DOHH2 (cell line): ENCODE data around the gene ST14.

Source experiments
- H3F3A ChIP-seq: fragments of 200-600 bp; sonication (generic), shearing (Covaris generic); 2 replicates; pipeline ENCODE4 v1.6.0; 2016; ENCODE audit warnings: antibody characterized with exemption, mild to moderate bottlenecking; ENCODE audit not compliant: control insufficient read depth, insufficient read depth
- H3K27ac ChIP-seq: fragments of 200-600 bp; sonication (generic); 2 replicates; pipeline ENCODE4 v1.5.1; 2014; ENCODE audit warnings: low read depth, mild to moderate bottlenecking, low read length, moderate library complexity
- H3K27me3 ChIP-seq: fragments of 200-600 bp; sonication (generic); 2 replicates; pipeline ENCODE4 v1.6.1; 2014; ENCODE audit warnings: mild to moderate bottlenecking, low read length, mixed read lengths; ENCODE audit not compliant: control insufficient read depth
- H3K36me3 ChIP-seq: fragments of 200-600 bp; sonication (generic); 2 replicates; pipeline ENCODE4 v1.6.1; 2014; ENCODE audit warnings: mild to moderate bottlenecking, low read length, moderate library complexity, mixed read lengths; ENCODE audit not compliant: control insufficient read depth
- H3K4me1 ChIP-seq: fragments of 200-600 bp; sonication (generic); 2 replicates; pipeline ENCODE4 v1.6.1; 2014; ENCODE audit warnings: mild to moderate bottlenecking, low read length, mixed read lengths; ENCODE audit not compliant: control insufficient read depth
- H3K4me2 ChIP-seq: fragments of 200-600 bp; sonication (generic); 2 replicates; pipeline ENCODE4 v1.6.0; 2014; ENCODE audit warnings: mild to moderate bottlenecking, low read length, moderate library complexity
- H3K4me3 ChIP-seq: fragments of 200-600 bp; sonication (generic); 2 replicates; pipeline ENCODE4 v1.5.1; 2014; ENCODE audit warnings: mild to moderate bottlenecking, low read length, mixed read lengths
- H3K79me2 ChIP-seq: fragments of 200-600 bp; sonication (generic); 2 replicates; pipeline ENCODE4 v1.6.1; 2014; ENCODE audit warnings: mild to moderate bottlenecking, low read length, mixed read lengths; ENCODE audit not compliant: control insufficient read depth
- H3K9me2 ChIP-seq: fragments of 200-600 bp; sonication (generic); replicated peaks from 2 replicates; pipeline ENCODE4 v1.6.1; 2014; ENCODE audit warnings: mild to moderate bottlenecking, low read length, mixed read lengths; ENCODE audit not compliant: control insufficient read depth
- H3K9me3 ChIP-seq: fragments of 200-600 bp; sonication (generic); 2 replicates; pipeline ENCODE4 v1.6.1; 2014; ENCODE audit warnings: antibody characterized with exemption, low read length, mixed read lengths; ENCODE audit not compliant: control insufficient read depth, insufficient read depth
- H4K20me1 ChIP-seq: fragments of 200-600 bp; sonication (generic); 2 replicates; pipeline ENCODE4 v1.6.0; 2014; ENCODE audit warnings: low read depth, mild to moderate bottlenecking, antibody characterized with exemption, low read length, moderate library complexity; ENCODE audit not compliant: control insufficient read depth, insufficient read depth
- EZH2phosphoT487 ChIP-seq: fragments of 200-600 bp; sonication (generic); IDR thresholded peaks from 2 replicates; pipeline ENCODE4 v1.6.1; 2017; ENCODE audit warnings: borderline replicate concordance, mild to moderate bottlenecking, antibody characterized with exemption, low read length, moderate library complexity, mixed read lengths
- TF ChIP-seq, protein P1 (sequence below): fragments of 200-600 bp; sonication (generic); IDR thresholded peaks from one replicate; pipeline ENCODE4 v1.5.1; 2014; ENCODE audit warnings: antibody characterized with exemption, mild to moderate bottlenecking, low read depth, low read length; ENCODE audit not compliant: poor library complexity, severe bottlenecking

ST14 gene

GRCh38 chr11:130202009-130202817, 42.6 kb downstream of the ST14 start:
- no peaks in the 10 kb centered on the region for H3K9me2 ChIP-seq
- no peak overlapping the region for H3K4me2 ChIP-seq
- no peaks in the 10 kb centered on the region for H3K27me3 ChIP-seq
- H3K79me2 ChIP-seq = no peaks in the 10 kb centered on the region; the same call in 1 of the 2 replicates
- H3K4me1 ChIP-seq = peaks cover 20% of the 10 kb centered on the region
- H3K4me3 ChIP-seq = no peak overlapping the region
- no peaks in the 10 kb centered on the region for H4K20me1 ChIP-seq
- peaks cover 92% of the 10 kb centered on the region for H3K36me3 ChIP-seq
- TF ChIP-seq EZH2phosphoT487 = no peak
- TF ChIP-seq, protein P1, sequence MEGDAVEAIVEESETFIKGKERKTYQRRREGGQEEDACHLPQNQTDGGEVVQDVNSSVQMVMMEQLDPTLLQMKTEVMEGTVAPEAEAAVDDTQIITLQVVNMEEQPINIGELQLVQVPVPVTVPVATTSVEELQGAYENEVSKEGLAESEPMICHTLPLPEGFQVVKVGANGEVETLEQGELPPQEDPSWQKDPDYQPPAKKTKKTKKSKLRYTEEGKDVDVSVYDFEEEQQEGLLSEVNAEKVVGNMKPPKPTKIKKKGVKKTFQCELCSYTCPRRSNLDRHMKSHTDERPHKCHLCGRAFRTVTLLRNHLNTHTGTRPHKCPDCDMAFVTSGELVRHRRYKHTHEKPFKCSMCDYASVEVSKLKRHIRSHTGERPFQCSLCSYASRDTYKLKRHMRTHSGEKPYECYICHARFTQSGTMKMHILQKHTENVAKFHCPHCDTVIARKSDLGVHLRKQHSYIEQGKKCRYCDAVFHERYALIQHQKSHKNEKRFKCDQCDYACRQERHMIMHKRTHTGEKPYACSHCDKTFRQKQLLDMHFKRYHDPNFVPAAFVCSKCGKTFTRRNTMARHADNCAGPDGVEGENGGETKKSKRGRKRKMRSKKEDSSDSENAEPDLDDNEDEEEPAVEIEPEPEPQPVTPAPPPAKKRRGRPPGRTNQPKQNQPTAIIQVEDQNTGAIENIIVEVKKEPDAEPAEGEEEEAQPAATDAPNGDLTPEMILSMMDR = no peak
- H3K9me3 ChIP-seq = no peaks in the 10 kb centered on the region
- no peak overlapping the region for H3K27ac ChIP-seq
- no peaks in the 10 kb centered on the region for H3F3A ChIP-seq

- no peaks in the 10 kb centered on the region for H3F3A ChIP-seq
- H3K4me1 ChIP-seq = peaks cover 20% of the 10 kb centered on the region
- H3K27me3 ChIP-seq = no peaks in the 10 kb centered on the region
- peaks cover 84% of the 10 kb centered on the region for H3K36me3 ChIP-seq
- no peak overlapping the region for H3K27ac ChIP-seq
- H3K4me2 ChIP-seq = no peak overlapping the region
- H3K9me2 ChIP-seq = no peaks in the 10 kb centered on the region
- no peak for TF ChIP-seq EZH2phosphoT487
- TF ChIP-seq, protein P1 = no peak
- no peaks in the 10 kb centered on the region for H3K9me3 ChIP-seq
- H3K79me2 ChIP-seq = no peaks in the 10 kb centered on the region; the same call in 1 of the 2 replicates
- no peak overlapping the region for H3K4me3 ChIP-seq
- H4K20me1 ChIP-seq = no peaks in the 10 kb centered on the region
These were observed 43.5 kb downstream of the ST14 start for GRCh38 chr11:130202818-130203689.

DNA sequence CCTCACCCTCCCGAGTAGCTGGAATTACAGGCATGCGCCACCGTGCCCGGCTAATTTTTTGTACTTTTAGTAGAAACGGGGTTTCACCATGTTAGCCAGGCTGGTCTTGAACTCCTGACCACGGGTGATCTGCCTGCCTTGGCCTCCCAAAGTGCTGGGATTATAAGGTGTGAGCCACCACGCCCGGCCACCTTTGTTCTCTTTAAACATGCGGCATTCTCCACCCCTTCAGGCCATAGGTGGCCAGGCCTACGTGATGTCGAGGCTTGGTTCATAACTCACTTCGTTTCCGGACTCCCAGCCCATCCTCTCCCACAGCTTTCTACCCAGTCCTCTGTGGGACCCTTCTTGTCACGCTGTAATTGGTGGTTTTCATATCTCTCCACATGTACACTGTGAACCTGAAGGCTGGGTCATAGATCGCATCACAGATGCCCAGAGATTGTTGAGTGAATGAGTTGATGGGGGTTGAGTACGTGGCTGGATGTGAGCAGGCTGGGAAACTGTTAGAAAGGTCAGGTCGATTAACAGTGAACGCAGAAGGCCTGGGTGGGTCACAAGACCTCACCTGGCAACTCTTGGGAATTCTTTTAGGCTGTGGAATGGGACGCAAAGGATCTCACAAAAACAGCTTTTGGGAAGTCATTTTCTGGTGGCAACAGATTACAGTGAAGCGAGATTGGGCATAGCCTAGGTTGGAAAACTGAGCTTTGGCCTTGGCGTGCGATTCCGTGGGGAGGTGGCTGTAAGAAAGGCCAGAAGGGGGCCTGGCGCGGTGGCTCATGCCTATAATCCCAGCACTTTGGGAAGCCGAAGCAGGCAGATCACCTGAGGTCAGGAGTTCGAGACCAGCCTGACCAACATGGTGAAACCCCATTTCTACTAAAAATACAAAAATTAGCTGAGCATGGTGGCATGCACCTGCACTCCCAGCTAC, 44.5 kb downstream of the ST14 start:
- Histone ChIP-seq H3K27ac (no peak overlapping the region), H3K79me2 (no peaks in the 10 kb centered on the region; the same call in 1 of the 2 replicates), H3K9me2 (no peaks in the 10 kb centered on the region), H3K36me3 (peaks cover 84% of the 10 kb centered on the region), H3K4me1 (peaks cover 20% of the 10 kb centered on the region), H3K9me3 (no peaks in the 10 kb centered on the region), H3K4me3 (no peak overlapping the region), H3K27me3 (no peaks in the 10 kb centered on the region), H4K20me1 (no peaks in the 10 kb centered on the region), H3K4me2 (no peak overlapping the region), H3F3A (no peaks in the 10 kb centered on the region)
- no peak for TF ChIP-seq EZH2phosphoT487
- TF ChIP-seq, protein P1 = no peak
